T-helper 1 cell (primary cell): ENCODE measurements around the gene COX4I1.
"Not testable (repeated sequence)": the region's sequence is repeated elsewhere in the genome, so short reads cannot be mapped to it uniquely, and the experiment has no call there.

Experiments
- DNase-seq, 5 donors: peaks; one replicate each; pipeline ENCODE4 v3.0.0-alpha.2; 2012 to 2020

Gene COX4I1

DNA sequence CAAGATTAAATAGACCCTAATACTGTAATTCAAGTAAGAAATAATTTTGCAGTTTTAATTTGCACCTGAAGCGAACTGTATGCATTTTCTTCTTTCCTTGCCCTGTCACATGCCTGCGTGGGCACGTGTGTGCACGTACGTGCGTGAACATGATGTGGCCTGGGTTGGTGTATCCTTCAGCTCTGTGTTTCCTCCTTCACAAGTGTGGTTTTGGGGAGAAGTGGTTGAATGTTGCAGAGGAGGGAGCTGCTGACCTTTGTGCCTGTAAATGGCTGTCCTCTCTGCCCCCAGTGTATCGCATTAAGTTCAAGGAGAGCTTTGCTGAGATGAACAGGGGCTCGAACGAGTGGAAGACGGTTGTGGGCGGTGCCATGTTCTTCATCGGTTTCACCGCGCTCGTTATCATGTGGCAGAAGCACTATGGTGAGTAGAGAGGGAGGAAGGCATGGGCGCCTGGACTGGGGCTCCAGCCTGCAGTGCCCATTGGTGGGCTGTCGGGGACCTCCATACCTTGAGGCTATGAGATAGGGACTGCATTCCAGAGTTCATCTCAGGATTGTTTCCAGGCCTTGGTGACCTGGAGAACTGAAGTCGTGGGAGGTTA is 6.0 kb downstream of the COX4I1 start:
- no peak for DNase-seq

DNA sequence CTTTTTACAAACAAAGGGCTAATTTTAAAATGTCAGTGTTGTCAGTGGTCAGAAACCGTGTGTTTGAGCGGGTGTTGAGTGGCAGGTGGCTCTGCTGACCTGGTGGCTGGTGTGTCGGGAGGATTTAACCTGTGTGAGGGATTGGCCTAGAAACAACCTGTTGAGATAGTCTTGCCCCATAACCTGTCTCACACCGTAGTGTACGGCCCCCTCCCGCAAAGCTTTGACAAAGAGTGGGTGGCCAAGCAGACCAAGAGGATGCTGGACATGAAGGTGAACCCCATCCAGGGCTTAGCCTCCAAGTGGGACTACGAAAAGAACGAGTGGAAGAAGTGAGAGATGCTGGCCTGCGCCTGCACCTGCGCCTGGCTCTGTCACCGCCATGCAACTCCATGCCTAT is 7.0 kb downstream of the COX4I1 start:
- DNase-seq = no peak

DNA sequence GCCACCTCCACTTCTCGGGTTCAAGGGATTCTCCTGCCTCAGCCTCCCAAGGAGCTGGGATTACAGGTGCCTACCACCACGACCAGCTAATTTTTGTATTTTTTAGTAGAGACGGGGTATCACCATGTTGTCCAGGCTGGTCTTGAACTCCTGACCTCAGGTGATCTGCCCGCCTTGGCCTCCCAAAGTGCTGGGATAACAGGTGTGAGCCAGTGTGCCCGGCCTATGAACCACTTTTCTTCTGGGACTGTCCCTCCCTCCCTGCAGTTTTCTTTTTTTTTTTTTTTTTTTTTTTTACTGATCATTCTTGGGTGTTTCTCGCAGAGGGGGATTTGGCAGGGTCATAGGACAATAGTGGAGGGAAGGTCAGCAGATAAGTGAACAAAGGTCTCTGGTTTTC is 7.8 kb downstream of the COX4I1 start:
- DNase-seq = not testable (repeated sequence)

DNA sequence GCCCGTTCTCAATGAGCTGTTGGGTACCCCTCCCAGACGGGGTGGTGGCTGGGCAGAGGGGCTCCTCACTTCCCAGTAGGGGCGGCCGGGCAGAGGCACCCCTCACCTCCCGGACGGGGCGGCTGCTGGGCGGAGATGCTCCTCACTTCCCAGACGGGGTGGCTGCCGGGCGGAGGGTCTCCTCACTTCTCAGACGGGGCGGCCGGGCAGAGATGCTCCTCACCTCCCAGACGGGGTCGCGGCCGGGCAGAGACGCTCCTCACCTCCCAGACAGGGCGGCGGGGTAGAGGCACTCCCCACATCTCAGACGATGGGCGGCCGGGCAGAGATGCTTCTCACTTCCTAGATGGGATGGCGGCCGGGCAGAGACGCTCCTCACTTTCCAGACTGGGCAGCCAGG is 8.6 kb downstream of the COX4I1 start:
- DNase-seq = not testable (repeated sequence)

DNA sequence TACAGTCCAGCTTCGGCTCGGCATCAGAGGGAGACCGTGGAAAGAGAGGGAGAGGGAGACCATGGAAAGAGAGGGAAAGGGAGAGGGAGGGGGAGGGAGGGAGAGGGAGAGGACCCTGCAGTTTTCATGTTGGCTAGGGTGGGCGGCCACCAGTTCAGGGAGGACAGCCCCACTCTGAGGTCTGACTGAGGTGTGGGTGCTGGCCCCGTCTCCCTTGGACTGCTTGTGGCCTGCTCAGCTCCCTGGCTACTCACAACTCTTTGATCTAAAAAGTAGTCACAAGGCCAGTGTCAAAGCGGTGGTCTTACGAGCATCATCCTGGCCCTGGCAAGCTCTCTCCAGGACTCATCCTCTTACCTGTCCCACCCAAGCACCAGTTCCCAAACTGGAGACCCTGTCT is 9.4 kb downstream of the COX4I1 start:
- DNase-seq = no peak

DNA sequence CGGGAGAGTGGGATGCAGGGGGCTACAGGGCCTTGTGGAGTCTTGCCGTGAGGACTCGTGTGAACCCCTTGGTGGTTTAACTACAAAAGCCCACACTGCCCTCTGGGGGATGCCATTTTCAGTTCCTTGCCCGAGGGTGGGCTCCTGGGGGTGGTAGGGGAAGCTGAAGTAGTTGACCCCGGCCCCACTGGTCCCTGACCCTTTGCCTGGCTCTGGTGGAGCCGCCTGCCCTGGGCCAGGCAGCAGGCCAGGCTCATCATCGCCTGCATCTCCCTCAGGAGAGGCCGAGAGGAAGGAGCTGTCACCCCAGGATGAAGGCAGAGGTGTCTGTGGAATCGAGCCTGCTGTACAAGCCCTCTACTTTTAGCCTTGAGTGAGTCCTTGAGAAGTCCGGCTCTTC is 10.2 kb downstream of the COX4I1 start:
- no peak for DNase-seq

DNA sequence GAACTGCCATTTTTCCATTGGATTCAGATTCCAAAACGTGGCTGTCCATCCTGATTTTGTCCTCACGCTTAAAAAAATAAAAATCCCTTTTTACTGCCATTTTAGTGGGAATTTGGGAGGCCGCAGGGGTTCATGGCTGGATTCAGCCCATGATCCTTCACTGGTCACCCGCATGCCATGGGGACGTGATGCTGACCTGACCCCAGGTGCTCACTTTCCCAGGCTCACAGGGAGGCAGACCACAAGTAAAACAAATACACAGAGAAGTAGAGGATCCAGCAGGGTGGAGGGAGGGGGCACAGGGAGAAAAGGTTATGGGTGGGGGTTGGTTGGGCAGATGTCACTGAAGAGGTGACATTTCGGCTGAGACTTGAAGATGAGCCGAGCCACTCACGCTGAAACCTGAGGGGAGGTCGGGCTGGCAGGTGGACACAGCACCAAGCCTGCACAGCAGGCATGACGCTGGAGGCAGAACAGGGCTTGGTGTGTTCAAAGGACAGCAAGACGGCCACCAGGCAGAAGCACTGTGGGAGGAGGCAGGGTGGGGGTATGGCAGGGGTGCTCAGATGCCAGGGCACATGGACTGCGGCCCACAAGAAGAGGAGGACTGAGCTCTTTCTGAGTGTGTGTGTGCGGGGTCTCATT is 10.7 kb downstream of the COX4I1 start:
- no peak for DNase-seq

DNA sequence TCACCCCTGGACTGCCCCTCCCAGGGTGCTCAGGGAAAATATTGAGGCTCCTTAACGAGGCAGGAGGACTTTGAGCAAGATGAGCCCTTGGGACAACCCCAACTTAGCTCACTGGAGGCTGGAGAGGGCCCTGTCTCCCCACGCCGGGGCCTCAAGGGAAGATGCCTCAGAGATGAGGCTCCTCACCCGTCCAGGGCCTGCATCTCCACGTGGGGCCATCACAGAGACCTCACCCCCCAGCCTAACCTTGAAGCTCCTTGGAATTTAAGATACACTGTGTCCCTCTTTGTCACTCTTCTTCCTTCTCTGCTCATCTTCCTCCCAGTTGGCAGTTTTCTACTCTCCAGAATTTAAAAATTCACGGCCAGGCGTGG is 11.2 kb downstream of the COX4I1 start:
- DNase-seq = no peak

DNA sequence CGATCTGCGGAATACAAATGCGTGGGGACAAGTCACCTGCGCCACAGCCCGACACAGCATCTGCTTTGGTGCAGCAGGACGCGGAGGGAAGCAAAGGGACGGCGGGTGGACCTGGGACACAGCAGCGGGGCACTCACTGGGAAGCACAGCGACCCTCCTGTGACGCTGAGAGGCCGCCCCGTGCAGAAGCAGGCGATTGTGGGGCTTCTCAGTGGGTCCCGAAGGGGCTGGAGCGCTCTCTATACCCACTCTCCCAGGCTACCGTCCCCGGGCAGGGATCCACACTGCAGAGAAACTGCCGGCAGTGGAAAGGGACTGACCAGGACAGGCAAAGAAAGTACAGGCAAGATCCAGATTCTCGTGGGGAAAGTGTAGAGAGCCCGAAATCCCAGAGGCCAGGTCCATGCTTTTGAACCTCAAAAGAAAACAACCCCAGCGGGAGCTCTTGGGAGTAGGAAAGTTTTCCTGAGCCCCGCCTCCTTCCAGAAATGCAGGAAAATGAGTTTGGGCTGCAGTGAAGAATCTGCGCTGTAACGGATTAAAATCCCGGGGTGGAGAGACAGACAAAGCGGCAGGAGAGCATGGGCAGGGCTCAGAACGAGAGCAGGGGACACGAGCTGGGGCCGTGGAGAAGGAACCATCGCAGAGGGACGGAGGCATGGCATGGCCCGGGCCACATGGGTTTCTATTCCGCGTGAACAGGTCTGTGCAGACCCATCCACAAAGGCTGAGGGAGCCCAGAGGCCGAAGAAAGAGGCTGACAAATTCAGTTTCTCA is 12.7 kb downstream of the COX4I1 start:
- DNase-seq = no peak

DNA sequence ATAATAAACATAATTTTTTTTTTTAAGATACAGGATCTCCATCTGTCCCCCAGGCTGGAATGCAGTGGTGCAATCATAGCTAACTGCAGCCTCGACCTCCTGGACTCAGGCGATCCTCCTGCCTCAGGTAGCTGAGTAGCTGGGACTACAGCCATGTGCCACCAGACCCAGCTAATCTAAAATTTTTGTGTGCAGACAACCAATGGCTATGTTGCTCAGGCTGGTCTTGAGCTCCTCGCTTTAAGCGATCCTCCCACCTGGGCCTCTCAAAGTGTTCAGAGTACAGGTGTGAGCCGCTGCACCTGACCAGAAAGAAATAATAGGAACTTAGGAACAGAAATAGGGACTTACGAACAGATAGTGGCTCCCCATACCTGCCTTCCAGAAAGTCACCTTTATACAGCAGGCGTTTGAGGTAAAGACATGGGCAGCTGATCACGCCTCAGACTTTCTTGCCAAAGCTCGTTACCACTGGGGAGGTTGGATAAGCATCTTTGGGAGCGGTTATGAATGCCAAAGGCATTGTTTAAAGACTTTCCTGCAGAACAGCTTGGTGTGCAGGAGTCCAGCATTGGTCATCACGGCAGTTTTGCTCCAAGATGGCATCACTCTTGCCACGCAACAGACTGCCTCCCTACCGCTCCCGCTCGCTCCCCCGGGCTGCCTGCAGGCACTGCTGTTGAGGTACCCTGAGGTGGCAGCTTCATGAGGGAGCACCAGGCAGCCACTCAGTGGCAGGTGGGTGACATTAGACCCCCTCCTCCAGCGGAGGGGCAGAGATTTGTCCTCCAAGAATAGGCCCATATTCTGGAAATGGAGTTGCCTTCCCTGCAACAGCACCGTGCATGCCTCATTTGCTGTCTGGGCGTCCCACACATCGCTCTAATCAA is 13.6 kb downstream of the COX4I1 start:
- no peak for DNase-seq

DNA sequence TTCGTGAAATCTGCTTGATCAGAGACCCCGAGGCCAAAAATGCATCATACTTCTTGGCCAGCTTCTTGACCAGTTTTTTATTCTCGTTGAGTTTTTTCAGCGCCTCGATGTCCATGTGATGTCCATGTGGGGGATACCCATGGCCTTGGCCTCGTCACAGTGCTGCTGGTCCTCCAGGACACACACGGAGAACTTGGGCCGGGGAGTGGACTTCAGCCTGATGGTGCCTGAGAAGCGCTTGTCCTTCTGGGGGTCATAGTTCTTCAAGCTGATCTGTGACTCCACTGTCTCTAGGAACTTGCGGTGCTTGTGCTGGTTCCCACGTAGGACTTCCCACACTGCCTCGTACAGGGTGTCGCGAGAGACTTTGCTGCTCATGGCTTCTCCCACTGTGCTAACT is 16.7 kb downstream of the COX4I1 start:
- DNase-seq = no peak

DNA sequence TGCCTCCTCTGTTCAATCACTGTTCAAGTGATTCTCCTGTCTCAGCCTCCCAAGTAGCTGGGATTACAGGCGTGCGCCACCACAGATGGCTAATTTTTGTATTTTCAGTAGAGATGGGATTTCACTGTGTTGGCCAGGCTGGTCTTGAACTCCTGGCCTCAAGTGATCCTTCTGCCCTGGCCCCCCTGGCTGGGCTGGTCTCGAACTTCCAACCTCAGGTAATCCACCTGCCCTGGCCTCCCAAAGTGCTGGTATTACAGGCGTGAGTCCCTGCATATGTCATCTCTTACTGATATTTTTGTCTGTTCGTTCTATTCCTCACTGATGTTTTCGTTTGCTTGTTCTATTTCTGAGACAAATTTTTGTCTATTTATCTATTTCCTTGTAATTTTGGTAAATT is 17.7 kb downstream of the COX4I1 start:
- DNase-seq = not testable (repeated sequence)

DNA sequence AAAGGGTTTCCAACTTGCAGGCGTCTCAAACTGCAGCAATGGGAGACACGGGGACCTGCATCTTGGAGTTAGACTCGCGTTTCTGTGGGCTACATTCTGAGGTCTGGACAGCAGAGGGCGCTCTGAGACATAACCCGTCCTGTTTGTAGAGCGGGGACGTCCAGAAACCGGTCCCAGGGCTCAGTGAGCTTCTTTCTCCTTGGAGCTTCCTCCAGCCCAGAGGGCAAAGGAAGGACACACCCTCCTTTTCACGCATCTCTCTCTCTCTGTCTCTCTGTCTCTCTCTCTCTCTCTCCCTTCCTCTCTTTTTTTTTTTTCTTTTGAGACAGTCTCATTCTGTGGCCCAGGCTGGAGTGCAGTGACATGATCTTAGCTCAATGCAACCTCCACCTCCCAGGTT is 19.8 kb downstream of the COX4I1 start:
- peak; percentile 56 to 82 (median 72) for DNase-seq

DNA sequence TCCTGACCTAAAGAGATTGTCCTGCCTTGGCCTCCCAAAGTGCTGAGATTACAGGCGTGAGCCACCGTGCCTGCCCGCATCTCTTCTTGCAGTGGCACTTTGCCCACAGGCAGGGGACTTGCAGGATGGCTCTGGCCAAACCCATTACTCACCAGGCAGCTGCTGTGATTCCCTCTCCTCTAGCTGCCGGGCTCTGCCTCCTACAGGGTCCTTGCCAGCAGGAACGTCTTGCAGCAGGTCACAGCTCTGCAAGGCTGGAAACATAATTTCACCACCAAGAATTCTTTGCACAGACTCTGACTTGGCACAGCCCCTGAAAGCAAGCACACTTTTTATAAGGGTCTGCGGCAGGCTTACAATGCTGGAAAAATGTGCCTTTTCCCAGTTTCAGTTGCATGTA is 20.3 kb downstream of the COX4I1 start:
- DNase-seq = no peak

DNA sequence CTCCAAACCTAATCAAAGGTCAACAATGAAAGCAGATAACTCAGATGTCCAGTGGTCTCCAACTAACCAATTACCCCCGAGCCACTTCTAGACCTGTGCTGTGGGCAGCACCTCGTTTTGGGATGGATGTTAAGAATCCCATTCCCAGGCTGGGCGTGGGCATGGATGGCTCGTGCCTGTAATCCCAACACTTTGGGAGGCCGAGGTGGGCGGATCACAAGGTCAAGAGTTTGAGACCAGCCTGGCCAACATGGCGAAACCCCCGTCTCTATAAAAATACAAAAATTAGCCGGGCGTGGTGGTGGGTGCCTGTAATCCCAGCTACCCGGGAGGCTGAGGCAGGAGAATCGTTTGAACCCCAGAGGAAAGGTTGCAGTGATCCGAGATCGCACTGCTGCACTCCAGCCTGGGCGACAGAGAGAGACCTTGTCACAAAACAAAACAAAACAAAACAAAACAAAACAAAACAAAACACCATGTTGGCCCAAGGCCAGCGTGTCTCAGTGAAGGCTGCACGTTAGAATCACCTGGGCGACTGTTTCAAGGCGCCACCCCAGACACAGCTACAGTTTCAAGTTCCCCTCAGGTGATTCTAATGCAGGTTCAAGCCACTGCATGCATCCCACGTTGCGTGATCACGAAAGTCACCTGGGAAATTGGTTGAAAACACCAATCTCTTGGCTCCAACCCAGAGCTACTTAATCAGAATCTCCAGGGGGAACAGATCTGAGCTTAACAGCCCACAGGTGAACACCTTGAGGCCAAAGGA is 21.3 kb downstream of the COX4I1 start:
- no peak for DNase-seq

DNA sequence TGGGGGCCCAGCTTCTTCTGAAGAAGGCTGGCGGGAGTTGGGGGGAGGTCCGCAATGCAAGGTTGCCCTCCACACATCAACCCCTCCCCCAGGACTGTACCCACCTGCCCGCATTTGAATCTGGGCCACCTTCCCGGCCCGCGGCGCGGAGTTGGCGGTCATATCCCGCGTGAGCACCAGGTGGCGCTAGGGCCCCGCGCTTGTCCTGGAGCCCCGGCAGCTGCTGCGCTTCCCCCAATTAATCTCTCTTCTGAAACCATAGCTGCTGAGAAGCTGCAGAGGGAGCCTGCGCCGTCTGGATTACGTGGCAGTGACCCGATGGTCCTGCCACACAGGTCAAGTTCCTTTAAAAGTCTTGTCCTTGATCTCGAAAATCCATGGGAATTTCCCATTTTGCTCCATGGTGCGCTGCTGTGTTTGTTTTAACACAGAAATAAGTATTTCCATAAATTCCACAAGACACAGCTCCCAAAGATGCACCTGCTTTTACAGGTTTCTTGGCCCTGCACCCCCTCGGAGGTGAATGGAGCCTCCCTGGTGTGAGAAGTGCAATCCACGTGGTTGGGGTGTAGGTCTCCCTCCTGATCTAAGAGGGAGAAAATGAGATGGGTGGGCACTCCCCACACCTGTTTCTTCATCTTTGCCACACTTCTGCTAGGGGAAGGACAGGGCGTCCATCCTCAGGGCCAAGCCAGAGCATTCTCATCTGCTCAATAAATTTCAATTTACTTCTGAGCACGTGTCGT is 22.1 kb downstream of the COX4I1 start:
- DNase-seq = peak; percentile 30 to 67 (median 59)

DNA sequence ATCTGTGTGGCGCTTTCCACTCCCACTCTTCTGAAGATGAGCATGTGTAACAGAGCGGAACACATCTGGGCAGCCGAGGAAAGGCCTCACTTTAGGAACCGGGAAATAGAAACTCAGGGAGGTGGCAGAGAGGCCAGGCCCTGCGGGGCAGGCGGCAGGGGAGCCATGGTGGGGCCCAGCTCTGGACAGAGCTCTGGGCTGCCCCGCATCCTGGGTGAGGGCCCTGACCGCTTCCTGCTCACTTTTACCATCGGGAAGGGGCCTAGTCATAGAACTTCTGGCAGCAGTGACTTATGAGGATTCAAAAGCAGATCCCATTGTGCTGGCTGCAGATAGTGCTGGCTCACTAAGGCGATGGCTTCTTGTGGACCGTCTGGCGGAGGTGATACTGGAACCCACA is 22.6 kb downstream of the COX4I1 start:
- no peak for DNase-seq

DNA sequence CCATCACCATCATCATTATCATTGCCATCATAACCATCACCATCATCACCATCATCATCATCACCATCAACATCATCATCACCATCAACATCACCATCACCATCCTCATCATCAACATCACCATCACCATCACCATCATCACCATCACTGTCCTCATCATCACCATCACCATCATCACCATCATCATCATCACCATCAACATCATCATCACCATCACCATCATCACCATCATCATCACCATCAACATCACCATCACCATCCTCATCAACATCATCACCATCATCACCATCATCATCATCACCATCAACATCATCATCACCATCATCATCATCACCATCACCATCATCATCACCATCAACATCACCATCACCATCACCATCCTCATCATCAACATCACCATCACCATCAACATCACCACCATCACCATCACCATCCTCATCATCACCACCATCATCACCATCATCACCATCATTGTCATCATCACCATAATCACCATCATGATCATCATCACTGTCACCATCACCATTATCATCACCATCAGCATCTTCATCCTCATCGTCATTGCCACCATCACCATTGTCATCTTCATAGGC is 23.9 kb downstream of the COX4I1 start:
- no peak for DNase-seq

DNA sequence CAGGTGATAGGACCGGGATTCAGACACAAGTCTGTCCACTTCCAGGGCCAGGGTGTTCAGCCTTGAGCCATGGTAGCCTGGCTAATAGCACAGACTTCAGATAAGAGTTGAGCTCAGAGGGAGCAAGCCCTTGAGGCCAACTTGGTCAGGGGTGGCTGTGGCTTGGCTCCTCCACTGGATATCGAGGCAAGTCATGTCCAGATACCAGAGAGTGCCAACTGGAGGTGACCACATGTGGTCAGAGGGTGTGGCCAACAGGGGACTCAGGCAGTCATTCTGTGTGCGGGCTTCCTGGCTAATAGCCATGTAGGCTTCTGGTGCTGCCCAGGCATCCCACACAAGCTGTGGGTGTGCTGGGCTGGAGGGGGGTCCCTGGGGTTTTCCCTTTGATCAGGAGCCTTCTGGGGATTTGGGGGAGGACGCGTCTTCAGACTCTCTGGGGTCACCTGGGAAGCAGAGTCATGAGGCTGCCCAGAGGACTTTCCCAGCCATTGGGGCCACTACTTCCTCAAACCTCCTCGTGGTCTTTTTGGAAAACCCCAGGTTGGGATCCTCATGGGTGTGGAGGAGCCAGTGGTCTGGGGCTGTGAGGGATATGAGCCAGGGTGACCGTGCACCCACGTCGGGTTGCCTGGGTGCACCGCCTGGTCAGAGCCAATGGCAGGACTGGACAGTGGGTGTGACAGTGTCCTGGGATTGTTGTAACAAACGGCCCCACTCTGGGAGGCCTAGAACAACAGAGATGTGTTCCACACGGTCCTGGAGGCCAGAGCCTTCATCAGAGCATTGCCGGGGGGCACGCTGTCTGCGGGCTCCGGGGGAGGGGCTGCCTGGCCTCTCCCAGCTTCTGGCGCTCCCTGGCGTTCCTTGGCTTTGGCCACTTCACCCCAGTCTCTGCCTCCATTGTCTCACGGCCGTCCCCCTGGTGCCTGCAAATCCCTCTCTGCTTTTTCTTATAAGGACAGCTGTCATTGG is 25.0 kb downstream of the COX4I1 start:
- no peak for DNase-seq

DNA sequence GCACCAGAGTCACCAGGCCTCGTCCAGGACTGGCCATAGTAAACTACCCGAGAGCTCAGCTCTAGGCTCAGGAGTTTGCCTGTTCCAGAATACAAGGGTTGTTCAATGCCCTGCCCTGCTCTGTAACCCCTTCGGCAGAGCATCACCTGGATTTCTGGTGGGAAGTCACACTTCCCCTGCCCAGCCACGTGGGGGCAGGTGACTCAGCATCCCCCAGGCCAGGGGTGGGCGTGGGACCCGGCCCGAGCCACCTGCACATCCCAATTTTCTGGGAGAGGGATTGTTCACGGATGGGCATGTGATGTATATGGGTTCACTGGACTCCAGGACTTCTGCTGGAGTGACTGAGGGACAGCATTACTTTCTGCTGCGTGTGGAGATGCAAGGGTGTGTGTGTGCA is 25.8 kb downstream of the COX4I1 start:
- no peak for DNase-seq
